Non-pigmented ciliary epithelial cell (primary cell): ENCODE data around the gene RNF4.

Experiments used
- DNase-seq: peaks from one replicate; pipeline ENCODE4 v3.0.0-alpha.2; 2010; ENCODE audit warnings: low read depth

RNF4 gene

GRCh38 chr4:2437475-2438215 lies 31.3 kb upstream of the RNF4 start:
- no peak for DNase-seq

GRCh38 chr4:2438822-2439718 lies 29.8 kb upstream of the RNF4 start:
- no peak for DNase-seq

- no peak for DNase-seq
Observed at GRCh38 chr4:2441393-2442174, 27.3 kb upstream of the RNF4 start.

- no peak for DNase-seq
Observed at GRCh38 chr4:2442175-2442993, 26.5 kb upstream of the RNF4 start.

GRCh38 chr4:2443061-2443730 lies 25.7 kb upstream of the RNF4 start:
- no peak for DNase-seq

GRCh38 chr4:2443956-2444740 lies 24.8 kb upstream of the RNF4 start:
- DNase-seq, result no peak

GRCh38 chr4:2445130-2445529 lies 23.8 kb upstream of the RNF4 start:
- no peak for DNase-seq

GRCh38 chr4:2445571-2445970 lies 23.3 kb upstream of the RNF4 start:
- no peak for DNase-seq

GRCh38 chr4:2446656-2447564 lies 22.0 kb upstream of the RNF4 start:
- DNase-seq, result no peak

- DNase-seq, result no peak
Observed at GRCh38 chr4:2448589-2448988, 20.3 kb upstream of the RNF4 start.

GRCh38 chr4:2449051-2449450 lies 19.9 kb upstream of the RNF4 start:
- DNase-seq, result no peak

GRCh38 chr4:2449511-2450392 lies 19.2 kb upstream of the RNF4 start:
- no peak for DNase-seq

GRCh38 chr4:2450394-2451035 lies 18.4 kb upstream of the RNF4 start:
- DNase-seq, result no peak

- no peak for DNase-seq
Observed at GRCh38 chr4:2451036-2451520, 17.8 kb upstream of the RNF4 start.

- no peak for DNase-seq
Observed at GRCh38 chr4:2451821-2452785, 16.8 kb upstream of the RNF4 start.
